IPS-18a (cell line): ENCODE results near the gene RPS23.
"Not testable (repeated sequence)": the region's sequence is repeated elsewhere in the genome, so short reads cannot be mapped to it uniquely, and the experiment has no call there.

Source experiments
- H3K27ac ChIP-seq: one replicate; pipeline ENCODE4 v1.5.1; 2013; ENCODE audit warnings: low read length
- H3K27me3 ChIP-seq: one replicate; pipeline ENCODE4 v1.6.1; 2013; ENCODE audit warnings: mild to moderate bottlenecking, low read length; ENCODE audit not compliant: control insufficient read depth, insufficient read depth
- H3K36me3 ChIP-seq: one replicate; pipeline ENCODE4 v1.6.1; 2013; ENCODE audit warnings: low read depth, low read length; ENCODE audit not compliant: control insufficient read depth
- H3K4me1 ChIP-seq: one replicate; pipeline ENCODE4 v1.6.1; 2013; ENCODE audit warnings: low read depth, low read length; ENCODE audit not compliant: control insufficient read depth
- H3K4me3 ChIP-seq: one replicate; pipeline ENCODE4 v1.5.1; 2013; ENCODE audit warnings: low read length
- H3K9ac ChIP-seq: one replicate; pipeline ENCODE4 v1.6.1; 2013; ENCODE audit warnings: mild to moderate bottlenecking, low read length, moderate library complexity
- H3K9me3 ChIP-seq: one replicate; pipeline ENCODE4 v1.6.1; 2013; ENCODE audit warnings: low read depth, low read length; ENCODE audit not compliant: control insufficient read depth

RPS23 gene

DNA sequence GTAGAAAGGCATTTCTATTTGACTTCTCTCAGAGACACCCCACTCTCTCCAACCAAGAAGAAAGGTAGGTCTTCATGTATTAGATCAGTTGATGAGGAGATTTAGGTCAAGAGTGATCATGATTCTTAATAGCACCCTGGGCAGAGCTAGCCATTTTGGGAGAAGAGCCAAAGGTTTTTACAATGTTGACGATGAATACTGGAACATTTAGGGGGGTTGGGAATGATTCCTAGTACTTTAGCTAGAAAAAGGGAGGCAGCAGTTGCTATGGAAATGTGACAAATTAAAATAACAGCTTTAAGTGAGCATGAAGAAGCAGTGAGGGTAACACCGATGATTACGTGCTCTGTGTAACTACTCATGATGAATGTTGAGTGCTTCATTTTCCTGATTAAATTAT, 9.5 kb upstream of the RPS23 start:
- no peaks in the 10 kb centered on the region for H3K27me3 ChIP-seq
- peaks cover 14% of the 10 kb centered on the region for H3K4me1 ChIP-seq
- H3K9me3 ChIP-seq = no peaks in the 10 kb centered on the region
- no peaks in the 10 kb centered on the region for H3K36me3 ChIP-seq
- H3K9ac ChIP-seq = no peak overlapping the region
- no peak overlapping the region for H3K27ac ChIP-seq
- no peak overlapping the region for H3K4me3 ChIP-seq

DNA sequence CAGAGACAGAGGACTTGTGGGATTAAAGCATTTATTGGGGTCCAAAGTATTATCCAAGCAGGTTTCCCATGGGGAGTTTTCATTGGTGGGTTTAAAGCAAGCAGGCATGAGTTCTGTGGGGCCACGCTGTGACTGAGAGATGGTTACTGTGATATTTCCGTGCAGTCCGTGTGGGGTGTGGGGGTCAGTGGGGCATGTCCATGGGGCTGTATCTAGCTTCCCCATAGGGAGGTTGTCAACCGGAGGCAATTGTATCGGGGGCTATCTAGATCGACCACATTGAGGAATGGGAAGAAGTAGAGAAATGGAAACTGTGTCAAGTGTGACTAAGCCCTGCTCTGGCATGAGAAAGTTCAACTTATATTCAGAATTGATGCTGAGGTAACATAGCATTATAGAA, 7.1 kb upstream of the RPS23 start:
- Histone ChIP-seq H3K9ac (no peak overlapping the region), H3K36me3 (no peaks in the 10 kb centered on the region), H3K4me1 (peaks cover 5% of the 10 kb centered on the region), H3K27ac (no peak overlapping the region), H3K27me3 (no peaks in the 10 kb centered on the region), H3K4me3 (no peak overlapping the region), H3K9me3 (no peaks in the 10 kb centered on the region)

DNA sequence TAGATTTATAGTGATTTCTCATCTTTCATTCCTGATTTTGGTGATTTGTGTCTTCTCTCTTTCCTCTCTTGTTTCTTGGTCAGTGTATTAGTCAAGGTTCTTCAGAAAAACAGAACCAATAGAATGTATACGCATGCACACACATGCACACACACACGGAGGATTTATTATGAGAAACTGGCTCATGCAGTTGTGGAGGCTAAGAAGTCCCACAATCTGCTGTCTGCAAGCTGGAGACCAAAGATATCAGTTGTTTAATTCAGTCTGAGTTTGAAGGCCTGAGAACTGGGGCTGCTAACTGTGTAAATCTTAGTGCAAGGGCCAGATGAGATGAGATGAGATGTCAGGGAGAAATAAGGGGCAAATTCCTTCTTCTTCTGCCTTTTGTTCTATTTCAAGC, 5.7 kb upstream of the RPS23 start:
- no peaks in the 10 kb centered on the region for H3K9me3 ChIP-seq
- no peak overlapping the region for H3K27ac ChIP-seq
- H3K27me3 ChIP-seq = no peaks in the 10 kb centered on the region
- no peak overlapping the region for H3K4me3 ChIP-seq
- no peaks in the 10 kb centered on the region for H3K36me3 ChIP-seq
- no peaks in the 10 kb centered on the region for H3K4me1 ChIP-seq
- H3K9ac ChIP-seq = no peak overlapping the region

- Histone ChIP-seq H3K4me3 (peak overlapping the region; percentile 99), H3K27ac (peak overlapping the region; percentile 97), H3K9me3 (no peaks in the 10 kb centered on the region)
Observed at GRCh38 chr5:82278711-82279370, 687 bp upstream of the RPS23 start.

DNA sequence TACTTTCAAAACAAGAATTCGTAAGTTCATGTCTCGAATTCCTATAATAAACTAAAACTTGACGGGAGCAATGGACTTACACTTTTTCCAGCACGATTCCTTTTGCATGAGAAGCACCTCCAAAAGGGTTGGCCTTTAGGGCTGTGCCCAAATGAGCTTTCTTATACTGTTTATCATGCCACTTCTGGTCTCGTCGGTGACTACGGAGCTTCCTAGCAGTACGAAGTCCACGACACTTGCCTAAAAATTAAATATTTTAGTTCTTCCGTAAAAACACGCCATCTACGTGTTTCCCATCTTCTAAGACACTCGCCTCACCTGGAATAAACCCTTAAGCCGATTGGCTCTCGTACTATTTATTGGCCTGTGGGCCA, 554 bp downstream of the RPS23 start:
- Histone ChIP-seq H3K9ac (peak overlapping the region; percentile 100), H3K4me1 (peaks cover 18% of the 10 kb centered on the region), H3K9me3 (no peaks in the 10 kb centered on the region), H3K27ac (peak overlapping the region; percentile 97), H3K4me3 (peak overlapping the region; percentile 99), H3K27me3 (no peaks in the 10 kb centered on the region), H3K36me3 (peaks cover 33% of the 10 kb centered on the region)

More at GRCh38 chr5:82278711-82279370, 687 bp upstream of the RPS23 start:
- peaks cover 33% of the 10 kb centered on the region for H3K36me3 ChIP-seq
- H3K27me3 ChIP-seq = no peaks in the 10 kb centered on the region
- peak overlapping the region; percentile 100 for H3K9ac ChIP-seq
- peaks cover 18% of the 10 kb centered on the region for H3K4me1 ChIP-seq

DNA sequence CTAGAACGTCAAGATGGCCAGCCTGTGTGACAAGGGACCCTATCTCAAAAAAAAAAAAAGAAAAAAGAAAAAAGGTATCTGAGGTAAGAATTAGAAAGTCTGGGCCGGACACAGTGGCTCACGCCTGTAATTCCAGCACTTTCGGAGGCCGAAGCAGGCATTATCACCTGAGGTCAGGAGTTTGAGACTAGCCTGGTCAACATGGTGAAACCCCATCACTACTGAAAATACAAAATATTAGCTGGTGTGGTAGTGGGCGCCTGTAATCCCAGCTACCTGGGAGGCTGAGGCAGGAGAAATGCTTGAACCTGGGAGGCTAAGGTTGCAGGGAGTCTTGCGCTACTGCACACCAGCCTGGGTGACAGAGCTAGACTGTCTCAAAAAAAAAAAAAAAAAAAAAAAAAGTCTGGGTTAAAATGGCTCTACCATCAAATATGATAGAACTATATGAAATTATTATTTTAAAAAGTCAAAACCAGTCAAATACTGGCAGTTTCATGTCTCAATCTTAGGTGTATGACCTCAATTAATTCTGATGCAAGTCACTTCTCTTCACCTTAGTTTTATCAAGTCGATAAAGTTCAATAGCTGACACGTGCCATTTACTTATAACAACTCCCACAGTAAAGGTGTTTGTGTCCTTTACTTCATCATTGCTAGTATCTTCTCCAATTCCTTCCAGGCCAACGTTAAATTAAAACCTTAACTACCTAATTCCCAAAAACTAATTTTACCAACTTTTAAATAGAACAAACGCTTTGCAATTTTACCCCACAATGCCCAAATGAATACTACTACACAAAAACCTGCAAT, 1.1 kb downstream of the RPS23 start:
- Histone ChIP-seq H3K36me3 (peaks cover 33% of the 10 kb centered on the region), H3K4me1 (peaks cover 18% of the 10 kb centered on the region), H3K9ac (peak overlapping the region; percentile 100), H3K9me3 (no peaks in the 10 kb centered on the region), H3K27me3 (no peaks in the 10 kb centered on the region), H3K27ac (peak overlapping the region; percentile 97), H3K4me3 (peak overlapping the region; percentile 99)

- no peak overlapping the region for H3K27ac ChIP-seq
- peaks cover 33% of the 10 kb centered on the region for H3K36me3 ChIP-seq
- H3K9me3 ChIP-seq = no peaks in the 10 kb centered on the region
- peak overlapping the region; percentile 6 for H3K4me3 ChIP-seq
- no peaks in the 10 kb centered on the region for H3K27me3 ChIP-seq
- peak overlapping the region; percentile 33 for H3K9ac ChIP-seq
- peaks cover 23% of the 10 kb centered on the region for H3K4me1 ChIP-seq
Observed at GRCh38 chr5:82275216-82275664, 2.9 kb downstream of the RPS23 start.

GRCh38 chr5:82274343-82275211, 3.6 kb downstream of the RPS23 start:
- Histone ChIP-seq H3K9ac (peak overlapping the region; percentile 33), H3K27ac (peak overlapping the region; percentile 49), H3K4me1 (peaks cover 23% of the 10 kb centered on the region), H3K4me3 (peak overlapping the region; percentile 6), H3K27me3 (no peaks in the 10 kb centered on the region), H3K9me3 (no peaks in the 10 kb centered on the region), H3K36me3 (peaks cover 33% of the 10 kb centered on the region)

GRCh38 chr5:82273426-82273825, 4.7 kb downstream of the RPS23 start:
- not testable (repeated sequence) for H3K9ac ChIP-seq, H3K9me3 ChIP-seq, H3K4me3 ChIP-seq, H3K27me3 ChIP-seq, H3K27ac ChIP-seq
- H3K36me3 ChIP-seq = peaks cover 33% of the 10 kb centered on the region
- peaks cover 23% of the 10 kb centered on the region for H3K4me1 ChIP-seq

GRCh38 chr5:82272571-82273356, 5.4 kb downstream of the RPS23 start:
- H3K27ac ChIP-seq, H3K27me3 ChIP-seq, H3K4me3 ChIP-seq, H3K9ac ChIP-seq, H3K9me3 ChIP-seq: not testable (repeated sequence)
- Histone ChIP-seq H3K36me3 (peaks cover 33% of the 10 kb centered on the region), H3K4me1 (peaks cover 23% of the 10 kb centered on the region)

GRCh38 chr5:82269363-82269762, 8.8 kb downstream of the RPS23 start:
- not testable (repeated sequence) for H3K27ac ChIP-seq, H3K36me3 ChIP-seq, H3K9me3 ChIP-seq, H3K27me3 ChIP-seq, H3K4me1 ChIP-seq, H3K4me3 ChIP-seq, H3K9ac ChIP-seq
